Measurements from ENCODE around the gene ATP7B.

DNA sequence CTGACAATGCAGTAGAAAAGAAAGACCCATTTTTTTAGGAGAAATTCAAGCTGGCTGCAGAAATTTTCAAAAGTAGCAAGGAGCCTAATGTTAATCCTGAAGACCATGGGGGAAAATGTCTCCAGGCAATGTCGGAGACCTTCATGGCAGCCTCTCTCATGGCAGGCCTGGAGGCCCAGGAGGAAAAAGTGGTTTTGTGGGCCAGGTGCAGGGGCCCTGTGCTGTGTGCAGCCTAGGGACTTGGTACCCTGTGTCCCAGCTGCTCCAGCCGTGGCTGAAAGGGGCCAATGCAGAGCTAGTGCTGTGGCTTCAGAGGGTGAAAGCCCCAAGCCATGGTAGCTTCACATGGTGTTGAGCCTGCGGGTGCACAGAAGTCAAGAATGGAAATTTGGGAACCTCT is 5.0 kb upstream of the ATP7B start:
- TF ChIP-seq CTCF (conservative IDR thresholded peaks at IDR 0.05 in 1 of 2, IDR thresholded peaks at IDR 0.05 in 1 of 2; ENCODE audit: low read depth in 1 of 2, low read length in 2 of 2) = no peak
- TF ChIP-seq EZH2 (IDR thresholded peaks at IDR 0.05; ENCODE audit: low read length, missing control alignments) = no peak
